ENCODE results near the gene GP5. TPM values are rescaled to one million over a fixed set of nuclear protein-coding genes. Genes with fewer than 3 reads are reported as not detected.

GP5 gene
- total RNA-seq, 1 donor from 2014 or later = 0.11 TPM

DNA sequence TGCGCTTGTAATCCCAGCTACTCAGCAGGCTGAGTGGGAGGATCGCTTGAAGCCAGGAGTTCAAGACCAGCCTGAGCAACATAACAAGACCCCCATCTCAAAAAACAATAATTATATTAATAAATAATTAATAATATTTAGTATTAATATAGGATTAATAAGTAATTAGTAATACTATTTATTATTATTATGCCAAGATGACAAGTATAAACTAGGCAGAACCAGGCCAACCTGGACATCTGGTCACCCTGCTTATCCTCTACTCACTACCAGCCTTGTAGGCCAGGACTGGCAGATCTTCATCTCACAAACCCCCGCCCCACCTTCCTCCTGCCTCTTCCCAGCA is 48.4 kb downstream of the GP5 start:
- no peak overlapping the region for H3K4me3 ChIP-seq
- TF ChIP-seq, protein P1, sequence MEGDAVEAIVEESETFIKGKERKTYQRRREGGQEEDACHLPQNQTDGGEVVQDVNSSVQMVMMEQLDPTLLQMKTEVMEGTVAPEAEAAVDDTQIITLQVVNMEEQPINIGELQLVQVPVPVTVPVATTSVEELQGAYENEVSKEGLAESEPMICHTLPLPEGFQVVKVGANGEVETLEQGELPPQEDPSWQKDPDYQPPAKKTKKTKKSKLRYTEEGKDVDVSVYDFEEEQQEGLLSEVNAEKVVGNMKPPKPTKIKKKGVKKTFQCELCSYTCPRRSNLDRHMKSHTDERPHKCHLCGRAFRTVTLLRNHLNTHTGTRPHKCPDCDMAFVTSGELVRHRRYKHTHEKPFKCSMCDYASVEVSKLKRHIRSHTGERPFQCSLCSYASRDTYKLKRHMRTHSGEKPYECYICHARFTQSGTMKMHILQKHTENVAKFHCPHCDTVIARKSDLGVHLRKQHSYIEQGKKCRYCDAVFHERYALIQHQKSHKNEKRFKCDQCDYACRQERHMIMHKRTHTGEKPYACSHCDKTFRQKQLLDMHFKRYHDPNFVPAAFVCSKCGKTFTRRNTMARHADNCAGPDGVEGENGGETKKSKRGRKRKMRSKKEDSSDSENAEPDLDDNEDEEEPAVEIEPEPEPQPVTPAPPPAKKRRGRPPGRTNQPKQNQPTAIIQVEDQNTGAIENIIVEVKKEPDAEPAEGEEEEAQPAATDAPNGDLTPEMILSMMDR (IDR thresholded peaks at IDR 0.05) = no peak
- H3K9me3 ChIP-seq = no peaks in the 10 kb centered on the region
- no peak overlapping the region for H3K27ac ChIP-seq
- no peaks in the 10 kb centered on the region for H3K27me3 ChIP-seq
- intact Hi-C loops (cut with DNase I) = no loop called here
- DNase-seq (ENCODE audit: low spot score in 2 of 2) = no peak
- H3K4me1 ChIP-seq = no peaks in the 10 kb centered on the region
- no peaks in the 10 kb centered on the region for H3K36me3 ChIP-seq

DNA sequence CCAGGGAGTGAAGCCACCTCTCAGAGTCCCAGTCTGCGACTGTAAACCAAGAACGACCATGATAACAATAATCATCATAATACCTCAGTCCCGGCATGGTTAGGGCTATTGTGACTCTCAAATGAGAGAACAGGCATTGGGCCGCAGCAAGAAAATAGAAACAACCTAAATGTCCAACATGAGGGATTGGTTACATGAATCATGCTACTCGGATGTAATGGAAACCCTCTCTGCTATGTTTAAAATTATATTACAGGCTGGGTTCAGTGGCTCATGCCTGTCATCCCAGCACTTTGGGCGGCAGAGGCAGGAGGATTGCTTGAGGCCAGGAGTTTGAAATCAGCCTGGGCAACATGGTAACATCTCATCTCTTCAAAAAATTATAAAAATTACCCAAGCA is 50.7 kb downstream of the GP5 start:
- intact Hi-C loops (cut with DNase I) = no loop called here
- H3K9me3 ChIP-seq = no peaks in the 10 kb centered on the region
- H3K4me3 ChIP-seq = no peak overlapping the region
- TF ChIP-seq, protein P1 (IDR thresholded peaks at IDR 0.05) = no peak
- H3K27me3 ChIP-seq = no peaks in the 10 kb centered on the region
- no peaks in the 10 kb centered on the region for H3K36me3 ChIP-seq
- no peak for DNase-seq (ENCODE audit: low spot score in 2 of 2)
- no peak overlapping the region for H3K27ac ChIP-seq
- H3K4me1 ChIP-seq = no peaks in the 10 kb centered on the region

DNA sequence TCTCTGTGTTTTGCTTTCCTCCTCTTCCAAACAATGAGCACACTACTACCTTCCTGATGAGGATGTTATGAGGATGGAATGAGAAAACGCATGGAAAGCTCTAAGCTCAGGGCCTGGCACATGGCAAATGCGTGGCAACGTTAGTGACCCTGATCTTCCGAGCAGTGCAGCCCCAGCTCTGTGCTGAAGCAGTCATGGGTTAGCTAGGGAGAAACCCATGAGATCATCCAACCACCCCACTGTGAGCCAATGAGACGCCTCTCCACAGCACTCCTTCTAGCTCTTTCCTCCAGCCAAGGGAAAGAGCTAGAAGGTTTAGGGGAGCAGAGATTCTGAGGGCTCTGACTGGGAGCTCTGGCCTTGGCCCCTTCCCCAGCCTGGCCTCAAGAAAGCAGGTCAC is 52.4 kb downstream of the GP5 start:
- DNase-seq (ENCODE audit: low spot score in 2 of 2) = no peak
- Histone ChIP-seq H3K27ac (no peak overlapping the region), H3K9me3 (no peaks in the 10 kb centered on the region), H3K4me3 (no peak overlapping the region), H3K27me3 (no peaks in the 10 kb centered on the region), H3K4me1 (no peaks in the 10 kb centered on the region), H3K36me3 (no peaks in the 10 kb centered on the region)
- intact Hi-C loops (cut with DNase I) = no loop called here
- TF ChIP-seq, protein P1 (IDR thresholded peaks at IDR 0.05) = no peak

DNA sequence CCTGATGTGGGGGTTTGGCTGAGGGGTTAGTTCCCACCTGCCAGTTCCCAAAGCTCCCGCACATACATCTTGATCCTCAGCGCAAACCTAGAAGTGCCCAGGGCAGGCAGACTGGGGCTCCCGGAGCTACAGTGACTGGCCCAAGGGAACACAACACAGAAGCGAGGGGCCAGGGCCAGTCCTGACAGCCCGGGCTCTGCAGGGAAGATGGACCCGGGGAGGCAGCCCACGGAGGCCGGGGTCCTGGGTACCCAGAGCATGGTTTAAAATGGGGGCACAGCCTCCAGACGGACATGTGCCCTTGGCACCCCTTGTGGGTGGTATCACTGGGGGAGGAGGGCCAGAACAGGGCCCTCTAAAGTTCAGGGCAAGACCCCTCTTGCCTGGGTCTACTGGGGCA is 53.0 kb downstream of the GP5 start:
- intact Hi-C loops (cut with DNase I) = no loop called here
- Histone ChIP-seq H3K27ac (no peak overlapping the region), H3K36me3 (no peaks in the 10 kb centered on the region), H3K9me3 (no peaks in the 10 kb centered on the region), H3K4me3 (no peak overlapping the region), H3K4me1 (no peaks in the 10 kb centered on the region), H3K27me3 (no peaks in the 10 kb centered on the region)
- TF ChIP-seq, protein P1 (IDR thresholded peaks at IDR 0.05) = no peak
- DNase-seq (ENCODE audit: low spot score in 2 of 2) = no peak

Other genes with a start within 250 kb of the GP5 start
- gene CPN2, start 47.9 kb downstream of the GP5 start, total RNA-seq = not detected
- not detected for gene LRRC15, start 29.5 kb downstream of the GP5 start, total RNA-seq
- gene ATP13A3, start 87.7 kb upstream of the GP5 start, total RNA-seq = 53.6 TPM
- gene TMEM44, start 234.2 kb upstream of the GP5 start, total RNA-seq = 2.6 TPM

Data from ascending aorta (tissue), 2 donors.